Adrenal gland (tissue), 5 donors: ENCODE measurements around the gene DAZAP2.

Experiments used
- POLR2A ChIP-seq, 2 donors: fragments of 450-650 bp; IDR thresholded peaks; one replicate each; pipeline ENCODE4 v1.6.1; 2017; ENCODE audit warnings: antibody characterized with exemption in 2 of 2, mild to moderate bottlenecking in 2 of 2, moderate library complexity in 1 of 2
- TF ChIP-seq, protein P1 (sequence below), 6 experiments: fragments of 450-650 bp in 4 of 6; fragments of 200-600 bp in 2 of 6; sonication (generic) in 1 of 6; IDR thresholded peaks; 1 replicate in 5 of 6; 2 replicates in 1 of 6; pipeline versions ENCODE4 v1.5.1 to v1.8.0; 2016 to 2021; ENCODE audit warnings: antibody characterized with exemption in 6 of 6, mild to moderate bottlenecking in 2 of 6, moderate library complexity in 1 of 6
- donor health status: DM: no; HTN: no; CAD: no.

DNA sequence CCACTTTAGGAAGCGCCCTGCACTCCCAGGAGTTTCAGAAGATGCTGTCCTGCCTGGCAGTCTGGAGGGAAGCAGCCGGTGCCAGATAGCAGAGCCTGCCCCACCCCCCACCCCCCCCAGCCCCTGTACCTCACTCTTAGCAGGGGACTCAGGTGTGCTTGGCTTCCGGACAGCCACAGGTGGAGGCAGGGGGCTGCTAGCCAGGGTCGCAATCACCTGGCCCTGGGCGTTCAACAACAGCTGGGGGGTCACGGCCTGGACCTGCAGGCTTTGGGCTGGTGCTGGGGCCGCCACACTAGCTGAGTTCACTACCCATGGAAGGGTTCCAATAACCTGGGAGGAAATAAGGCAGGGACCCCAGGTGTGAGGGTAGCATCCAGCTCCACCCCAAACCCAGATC lies 42.8 kb upstream of the DAZAP2 start:
- TF ChIP-seq, protein P1, sequence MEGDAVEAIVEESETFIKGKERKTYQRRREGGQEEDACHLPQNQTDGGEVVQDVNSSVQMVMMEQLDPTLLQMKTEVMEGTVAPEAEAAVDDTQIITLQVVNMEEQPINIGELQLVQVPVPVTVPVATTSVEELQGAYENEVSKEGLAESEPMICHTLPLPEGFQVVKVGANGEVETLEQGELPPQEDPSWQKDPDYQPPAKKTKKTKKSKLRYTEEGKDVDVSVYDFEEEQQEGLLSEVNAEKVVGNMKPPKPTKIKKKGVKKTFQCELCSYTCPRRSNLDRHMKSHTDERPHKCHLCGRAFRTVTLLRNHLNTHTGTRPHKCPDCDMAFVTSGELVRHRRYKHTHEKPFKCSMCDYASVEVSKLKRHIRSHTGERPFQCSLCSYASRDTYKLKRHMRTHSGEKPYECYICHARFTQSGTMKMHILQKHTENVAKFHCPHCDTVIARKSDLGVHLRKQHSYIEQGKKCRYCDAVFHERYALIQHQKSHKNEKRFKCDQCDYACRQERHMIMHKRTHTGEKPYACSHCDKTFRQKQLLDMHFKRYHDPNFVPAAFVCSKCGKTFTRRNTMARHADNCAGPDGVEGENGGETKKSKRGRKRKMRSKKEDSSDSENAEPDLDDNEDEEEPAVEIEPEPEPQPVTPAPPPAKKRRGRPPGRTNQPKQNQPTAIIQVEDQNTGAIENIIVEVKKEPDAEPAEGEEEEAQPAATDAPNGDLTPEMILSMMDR (IDR thresholded peaks at IDR 0.05) = no peak
- no peak for TF ChIP-seq POLR2A (IDR thresholded peaks at IDR 0.05)
